Myocyte (in vitro differentiated cells): ENCODE measurements around the gene CDH13. TPM values are rescaled to one million over a fixed set of nuclear protein-coding genes. Genes with fewer than 3 reads are reported as not detected.

Experiments
- DNase-seq: peaks from one replicate; pipeline ENCODE4 v3.0.0-alpha.2; 2012; ENCODE audit warnings: low read depth
- total RNA-seq: library from RNA; depleted of rRNA; stranded (reverse); fragments of >200 nt; gene quantifications from 2 replicates; pipeline ENCODE4 v1.2.3, GENCODE V29; 2014

The CDH13 gene
- total RNA-seq, 1 donor from 2014 or later: 160 TPM

GRCh38 chr16:83458612-83459011 lies 831.8 kb downstream of the CDH13 start:
- DNase-seq: peak; percentile 65

GRCh38 chr16:83464991-83465390 lies 838.2 kb downstream of the CDH13 start:
- no peak for DNase-seq

DNA sequence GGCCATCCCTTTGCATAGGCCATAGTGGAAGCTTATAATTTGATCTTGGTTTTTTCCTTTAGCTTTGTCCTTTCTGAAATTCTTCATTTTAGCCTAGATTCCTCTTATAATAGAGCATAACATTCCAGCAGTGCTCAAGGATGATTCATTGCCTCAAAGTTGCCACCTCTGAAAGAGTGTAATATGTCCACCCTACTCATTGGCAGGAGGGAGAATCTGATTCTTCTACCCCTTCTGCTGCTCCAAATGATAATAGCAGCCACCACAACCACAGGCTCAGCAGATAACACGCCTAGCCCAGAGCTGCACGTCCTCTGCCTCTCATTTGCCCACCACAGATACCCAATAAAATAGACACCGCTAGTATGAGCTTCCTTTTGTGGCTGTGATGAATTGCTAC lies 843.6 kb downstream of the CDH13 start:
- DNase-seq: peak; percentile 61

GRCh38 chr16:83472776-83473501 lies 846.2 kb downstream of the CDH13 start:
- no peak for DNase-seq

DNA sequence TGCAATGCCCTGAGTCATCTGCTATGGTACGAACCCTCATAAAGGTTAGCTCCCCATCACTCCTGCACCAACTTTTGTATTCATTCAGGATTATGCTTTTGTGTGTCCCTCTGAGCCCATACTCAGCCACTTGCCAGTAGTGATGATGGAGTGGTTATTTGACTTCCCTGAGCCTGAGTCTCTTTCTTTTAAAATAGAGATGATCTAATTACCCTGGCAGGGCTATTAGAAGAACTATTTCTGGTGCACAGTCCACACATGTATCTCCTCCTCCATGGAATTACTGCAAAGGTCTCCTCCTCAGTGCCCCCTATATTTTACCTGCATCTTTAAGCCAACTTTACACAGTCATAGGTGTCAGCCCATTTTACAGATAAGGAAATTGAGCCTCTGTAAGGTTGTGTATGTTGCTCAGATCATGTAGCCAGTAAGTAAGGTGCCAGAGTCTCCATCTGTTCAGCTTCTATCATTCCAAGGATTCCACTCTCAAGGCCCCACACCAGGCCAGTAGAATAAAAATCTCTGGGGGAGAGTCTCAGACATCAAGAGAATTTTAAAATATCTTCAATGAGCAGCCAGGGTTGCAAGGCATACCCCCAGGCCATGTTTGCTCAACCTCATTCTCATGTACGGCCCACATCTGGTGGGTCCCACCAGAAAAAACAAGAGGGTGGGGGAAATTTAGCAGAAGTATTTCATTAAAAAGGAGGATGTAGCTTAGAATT lies 847.3 kb downstream of the CDH13 start:
- DNase-seq: peak; percentile 75

- DNase-seq: no peak
Observed at GRCh38 chr16:83475108-83475507, 848.3 kb downstream of the CDH13 start.

- DNase-seq: no peak
Observed at GRCh38 chr16:83481589-83481988, 854.8 kb downstream of the CDH13 start.

- no peak for DNase-seq
Observed at GRCh38 chr16:83482545-83483162, 855.9 kb downstream of the CDH13 start.

DNA sequence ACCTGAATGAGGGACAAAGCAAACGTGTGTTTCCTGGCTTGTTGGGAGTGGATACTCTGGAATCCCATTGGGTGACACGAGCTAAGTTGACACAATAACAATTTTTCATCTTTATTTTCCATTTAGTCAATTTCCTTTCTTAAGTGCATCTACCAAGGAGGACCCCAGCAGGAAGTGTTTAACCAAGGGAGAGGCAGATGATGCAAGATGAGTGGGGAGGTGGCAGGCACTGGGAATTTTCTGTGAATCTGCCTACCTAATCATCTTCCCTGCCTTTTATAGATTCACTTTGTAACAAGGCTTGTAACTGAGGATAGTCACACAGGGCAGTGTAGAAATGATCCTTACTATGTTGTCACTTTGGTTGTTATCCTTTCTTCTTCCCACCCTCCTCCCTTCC lies 863.3 kb downstream of the CDH13 start:
- no peak for DNase-seq

- DNase-seq: peak; percentile 39
Observed at GRCh38 chr16:83494459-83494858, 867.7 kb downstream of the CDH13 start.

- peak; percentile 18 for DNase-seq
Observed at GRCh38 chr16:83501481-83501880, 874.7 kb downstream of the CDH13 start.

DNA sequence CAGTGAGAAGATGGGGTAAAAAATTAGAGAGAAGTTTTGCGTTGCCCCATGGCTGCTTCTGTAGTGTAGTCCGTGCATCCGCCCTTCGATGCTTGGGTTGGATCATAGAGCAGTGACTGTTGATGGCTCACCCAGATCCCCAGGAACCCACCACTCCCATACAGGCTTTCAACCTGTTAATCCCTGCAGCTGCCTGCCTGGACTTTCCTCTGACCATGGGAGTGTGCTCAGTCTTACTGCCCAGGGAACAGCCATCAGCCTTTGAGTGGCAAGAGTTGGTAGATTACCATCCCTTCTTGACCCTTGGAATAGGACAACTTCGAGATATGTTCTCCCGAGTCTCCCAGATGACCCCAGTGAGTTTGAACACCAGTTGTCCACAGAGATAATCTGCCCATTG lies 881.5 kb downstream of the CDH13 start:
- DNase-seq: peak; percentile 18

- DNase-seq: no peak
Observed at GRCh38 chr16:83509316-83509715, 882.5 kb downstream of the CDH13 start.

DNA sequence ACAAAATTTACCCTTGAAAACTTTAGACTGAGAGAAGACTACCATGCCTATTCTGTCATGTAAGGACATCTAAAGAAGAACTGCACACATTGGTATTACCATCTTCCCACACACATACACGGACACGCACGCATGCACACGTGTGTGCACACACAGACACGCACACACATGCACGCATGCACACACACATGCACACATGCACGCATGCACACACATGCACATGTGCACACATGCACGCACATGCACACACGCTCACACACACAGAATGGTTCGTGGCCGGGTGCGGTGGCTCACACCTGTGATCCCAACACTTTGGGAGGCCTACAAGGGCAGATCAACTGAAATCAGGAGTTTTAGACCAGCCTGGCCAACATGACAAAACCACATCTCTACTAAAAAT lies 884.1 kb downstream of the CDH13 start:
- no peak for DNase-seq

GRCh38 chr16:83513008-83513755 lies 886.4 kb downstream of the CDH13 start:
- peak; percentile 85 for DNase-seq

DNA sequence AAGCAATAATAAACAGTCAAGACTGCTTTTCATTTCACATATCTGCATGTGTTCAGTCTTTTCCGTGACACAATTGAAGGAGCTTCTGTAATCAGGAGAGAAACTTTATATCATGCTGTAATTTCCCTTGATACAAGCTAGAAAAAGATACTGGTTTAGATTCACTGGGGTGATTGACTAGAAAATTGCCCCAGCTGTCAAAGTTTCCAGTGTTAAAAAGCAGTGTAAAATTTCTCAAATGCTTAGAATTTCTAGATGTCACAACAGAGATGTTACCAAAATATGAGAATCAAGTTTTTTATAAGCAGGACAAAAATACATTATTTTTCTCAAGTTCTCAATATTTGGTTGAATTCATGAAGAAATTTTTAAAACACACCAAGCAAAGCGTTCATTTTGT lies 888.6 kb downstream of the CDH13 start:
- DNase-seq: no peak

DNA sequence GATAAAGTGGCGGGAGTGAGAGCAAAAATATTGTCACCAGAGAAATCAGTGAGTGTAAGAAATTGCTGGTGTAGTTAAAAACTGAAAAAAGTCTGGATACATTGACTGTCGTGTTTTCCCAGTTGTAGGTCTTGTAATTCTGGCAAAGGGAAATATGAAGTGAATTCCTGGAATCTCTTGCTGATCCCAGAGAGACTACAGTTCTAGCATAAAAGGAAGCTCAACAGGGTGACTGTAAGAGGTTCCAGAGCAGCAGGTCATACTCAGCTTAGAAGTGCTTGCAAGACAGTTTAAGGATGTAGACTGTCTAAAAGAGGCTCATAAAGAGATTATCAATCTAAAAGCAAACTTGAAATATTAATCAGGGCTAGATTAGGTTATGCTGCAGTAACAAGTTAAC lies 890.2 kb downstream of the CDH13 start:
- no peak for DNase-seq

GRCh38 chr16:83517398-83517797 lies 890.6 kb downstream of the CDH13 start:
- no peak for DNase-seq

GRCh38 chr16:83520596-83520995 lies 893.8 kb downstream of the CDH13 start:
- peak; percentile 17 for DNase-seq

GRCh38 chr16:83530293-83530692 lies 903.5 kb downstream of the CDH13 start:
- DNase-seq: peak; percentile 87

- DNase-seq: peak; percentile 56
Observed at GRCh38 chr16:83532634-83533033, 905.9 kb downstream of the CDH13 start.

- DNase-seq: peak; percentile 21
Observed at GRCh38 chr16:83533193-83533592, 906.4 kb downstream of the CDH13 start.
